ENCODE results near the gene NFATC1.

NFATC1 gene

GRCh38 chr18:79405019-79405780, 9.5 kb downstream of the NFATC1 start:
- peak in 1 of 2 experiments; percentile 67 for DNase-seq (ENCODE audit: low read depth in 2 of 2)

- peak; percentile 66 to 82 for DNase-seq (ENCODE audit: low read depth in 2 of 2)
Measured at GRCh38 chr18:79405781-79406575, 10.2 kb downstream of the NFATC1 start.

- DNase-seq (ENCODE audit: low read depth in 2 of 2), result no peak
Measured at GRCh38 chr18:79406708-79407107, 11.0 kb downstream of the NFATC1 start.

GRCh38 chr18:79409313-79409712, 13.6 kb downstream of the NFATC1 start:
- DNase-seq (ENCODE audit: low read depth in 2 of 2), result no peak

- no peak for DNase-seq (ENCODE audit: low read depth in 2 of 2)
Measured at GRCh38 chr18:79410171-79410641, 14.5 kb downstream of the NFATC1 start.

- no peak for DNase-seq (ENCODE audit: low read depth in 2 of 2)
Measured at GRCh38 chr18:79410731-79411613, 15.2 kb downstream of the NFATC1 start.

GRCh38 chr18:79411614-79412526, 16.1 kb downstream of the NFATC1 start:
- DNase-seq (ENCODE audit: low read depth in 2 of 2), result no peak

GRCh38 chr18:79413025-79413424, 17.3 kb downstream of the NFATC1 start:
- DNase-seq (ENCODE audit: low read depth in 2 of 2), result no peak

GRCh38 chr18:79413426-79413825, 17.7 kb downstream of the NFATC1 start:
- no peak for DNase-seq (ENCODE audit: low read depth in 2 of 2)

GRCh38 chr18:79413901-79414300, 18.2 kb downstream of the NFATC1 start:
- DNase-seq (ENCODE audit: low read depth in 2 of 2), result no peak

GRCh38 chr18:79416022-79416676, 20.4 kb downstream of the NFATC1 start:
- no peak for DNase-seq (ENCODE audit: low read depth in 2 of 2)

- no peak for DNase-seq (ENCODE audit: low read depth in 2 of 2)
Measured at GRCh38 chr18:79416677-79417052, 20.9 kb downstream of the NFATC1 start.

GRCh38 chr18:79418236-79418635, 22.5 kb downstream of the NFATC1 start:
- DNase-seq (ENCODE audit: low read depth in 2 of 2), result no peak

- no peak for DNase-seq (ENCODE audit: low read depth in 2 of 2)
Measured at GRCh38 chr18:79418642-79419041, 22.9 kb downstream of the NFATC1 start.

- no peak for DNase-seq (ENCODE audit: low read depth in 2 of 2)
Measured at GRCh38 chr18:79420033-79420745, 24.5 kb downstream of the NFATC1 start.

- no peak for DNase-seq (ENCODE audit: low read depth in 2 of 2)
Measured at GRCh38 chr18:79421275-79421857, 25.6 kb downstream of the NFATC1 start.

GRCh38 chr18:79422022-79422782, 26.5 kb downstream of the NFATC1 start:
- DNase-seq (ENCODE audit: low read depth in 2 of 2), result no peak

- DNase-seq (ENCODE audit: low read depth in 2 of 2), result no peak
Measured at GRCh38 chr18:79422783-79423165, 27.0 kb downstream of the NFATC1 start.
